Spleen (tissue), 11 donors: ENCODE measurements around the gene MDFI. TPM values are rescaled to one million over a fixed set of nuclear protein-coding genes. Genes with fewer than 3 reads are reported as not detected.
A peak's percentile ranks its signal among the peaks of the same experiment; 100 is the strongest.

Source experiments
- DNase-seq: peaks from one replicate; pipeline ENCODE4 v3.0.0-alpha.2; 2020
- H3K27ac ChIP-seq, 8 donors: fragments of 200-600 bp; sonication (generic) in 7 of 8; 1 replicate in 4 of 8; 2 replicates in 4 of 8; pipeline versions ENCODE4 v1.5.0 to v1.8.0; 2016 to 2021; ENCODE audit warnings: inconsistent platforms in 4 of 8, mild to moderate bottlenecking in 4 of 8, moderate library complexity in 1 of 8
- H3K27me3 ChIP-seq, 7 donors: fragments of 200-600 bp; sonication (generic) in 6 of 7; replicated peaks in 1 of 7; 1 replicate in 4 of 7; 2 replicates in 3 of 7; pipeline versions ENCODE4 v1.5.0 to v1.8.0; 2016 to 2021; ENCODE audit warnings: inconsistent platforms in 3 of 7, mild to moderate bottlenecking in 1 of 7
- H3K36me3 ChIP-seq, 6 donors: fragments of 200-600 bp; sonication (generic) in 5 of 6; 1 replicate in 4 of 6; 2 replicates in 2 of 6; pipeline versions ENCODE4 v1.5.0 to v1.8.0; 2016 to 2021; ENCODE audit warnings: inconsistent platforms in 2 of 6
- H3K4me1 ChIP-seq, 6 donors: fragments of 200-600 bp; sonication (generic) in 5 of 6; 1 replicate in 3 of 6; 2 replicates in 3 of 6; pipeline versions ENCODE4 v1.5.0 to v1.8.0; 2016 to 2021; ENCODE audit warnings: inconsistent platforms in 3 of 6
- H3K4me3 ChIP-seq, 8 donors: fragments of 200-600 bp; sonication (generic) in 7 of 8; 1 replicate in 4 of 8; 2 replicates in 4 of 8; pipeline versions ENCODE4 v1.5.0 to v1.8.0; 2016 to 2021; ENCODE audit warnings: inconsistent platforms in 4 of 8, mild to moderate bottlenecking in 4 of 8, moderate library complexity in 2 of 8
- H3K9me3 ChIP-seq, 8 donors: fragments of 200-600 bp; sonication (generic) in 7 of 8; 1 replicate in 4 of 8; 2 replicates in 4 of 8; pipeline versions ENCODE4 v1.5.0 to v1.8.0; 2016 to 2021; ENCODE audit warnings: inconsistent platforms in 4 of 8
- CTCF ChIP-seq, 11 experiments: fragments of 200-600 bp in 7 of 11; fragments of 450-650 bp in 4 of 11; sonication (generic) in 4 of 11; IDR thresholded peaks in 8 of 11; conservative IDR thresholded peaks in 3 of 11; 1 replicate in 7 of 11; 2 replicates in 4 of 11; pipeline versions ENCODE4 v1.4.0 to v1.8.0; 2016 to 2021; ENCODE audit warnings: antibody characterized with exemption in 11 of 11, inconsistent platforms in 4 of 11, mild to moderate bottlenecking in 1 of 11
- POLR2A ChIP-seq, 3 donors: fragments of 450-650 bp; IDR thresholded peaks; one replicate each; pipeline ENCODE4 v1.5.1; 2017; ENCODE audit warnings: antibody characterized with exemption in 3 of 3, mild to moderate bottlenecking in 1 of 3
- POLR2AphosphoS5 ChIP-seq, 3 donors: sonication (generic); formaldehyde crosslinking; IDR thresholded peaks; one replicate each; pipeline ENCODE4 v1.5.1; 2017; ENCODE audit warnings: antibody characterized with exemption in 3 of 3
- WGBS, 5 donors: extraction: QIAGEN DNeasy Blood & Tissue Kit in 3 of 5; methylation state at CpG; one replicate each; pipeline versions ENCODE4 v1.1.5 to v1.1.7; 2013 to 2018; 5-methylcytosine and 5-hydroxymethylcytosine counted together
- intact Hi-C: fragments of 100-400 bp; cut with DNase I; formaldehyde crosslinking; loops from one replicate; pipeline ENCODE4 v1.15.0; 2023; ENCODE audit warnings: low total_unique reads
- polyA plus RNA-seq, 3 donors: library from polyadenylated mRNA; stranded (reverse); fragments of 200-250 nt; gene quantifications; one replicate each; pipeline ENCODE4 v1.2.1, GENCODE V29; 2013
- total RNA-seq, 7 donors: library from RNA; depleted of rRNA in 3 of 7; stranded (reverse); fragments of >200 nt in 3 of 7; fragmentation: NEBNext Ultra II Directional in 4 of 7; extraction: Animal tissue kit (Norgen Biotek cat#: 25700) in 4 of 7; gene quantifications; one replicate each; pipeline versions ENCODE4 v1.1.0 to v1.2.1, GENCODE V29; 2016 to 2021
- donor health status: healthy with polysubstance abuse.
- donor health status: DM: no; HTN: no; CAD: no; lungs with moderate emphysema.
- donor health status: DM: no; HTN: no; CAD: no.
- donor health status: Bipolar disorder and iron deficiency.
- donor health status: healthy.
- donor health status: DM: no; HTN: no; CAD: no.
- donor health status: DM: yes; HTN: yes; CAD: no.

Gene MDFI
- total and polyA plus RNA-seq, 10 donors, result 0.28 to 0.82 (median 0.47) TPM; not detected in 5

- peak; percentile 72 for DNase-seq
- peaks cover 0 to 34% (median 12%) of the 10 kb centered on the region in 6 donors for H3K4me1 ChIP-seq
- TF ChIP-seq POLR2A (IDR thresholded peaks at IDR 0.05) (no peak), POLR2AphosphoS5 (IDR thresholded peaks at IDR 0.05) (peak; percentile 6 to 73 (median 42)), CTCF (IDR thresholded peaks at IDR 0.05 in 8 of 11, conservative IDR thresholded peaks at IDR 0.05 in 3 of 11) (no peak)
- no peak overlapping the region for H3K27ac ChIP-seq
- H3K4me3 ChIP-seq, result no peak overlapping the region
- no peaks in the 10 kb centered on the region for H3K27me3 ChIP-seq
- peaks cover 0 to 66% (median 52%) of the 10 kb centered on the region in 6 donors for H3K36me3 ChIP-seq
- intact Hi-C loops, result no loop called here
- no peaks in the 10 kb centered on the region for H3K9me3 ChIP-seq
- WGBS, 5 donors, result 96 to 98% (median 96%) methylated on average over 18 to 25 of the region's 25 CpGs
These were observed 52.5 kb downstream of the MDFI start for GRCh38 chr6:41690541-41691330.

- H3K36me3 ChIP-seq, result peaks cover 0 to 66% (median 45%) of the 10 kb centered on the region in 6 donors
- intact Hi-C loops, result no loop called here
- H3K4me3 ChIP-seq, result no peak overlapping the region
- H3K27ac ChIP-seq, result no peak overlapping the region
- H3K4me1 ChIP-seq, result peaks cover 0 to 39% (median 14%) of the 10 kb centered on the region in 6 donors
- peak; percentile 17 for DNase-seq
- TF ChIP-seq CTCF (IDR thresholded peaks at IDR 0.05 in 8 of 11, conservative IDR thresholded peaks at IDR 0.05 in 3 of 11) (no peak), POLR2A (IDR thresholded peaks at IDR 0.05) (no peak), POLR2AphosphoS5 (IDR thresholded peaks at IDR 0.05) (no peak)
- WGBS, 5 donors, result 82 to 93% (median 87%) methylated on average over 8 of the region's 8 CpGs
- H3K27me3 ChIP-seq, result no peaks in the 10 kb centered on the region
- H3K9me3 ChIP-seq, result no peaks in the 10 kb centered on the region
These were observed 53.3 kb downstream of the MDFI start for GRCh38 chr6:41691426-41692079.

- Histone ChIP-seq H3K4me3 (no peak overlapping the region), H3K9me3 (no peaks in the 10 kb centered on the region), H3K36me3 (peaks cover 0 to 63% (median 39%) of the 10 kb centered on the region in 6 donors), H3K27ac (peak overlapping the region in 1 of 8 donors; percentile 13), H3K27me3 (no peaks in the 10 kb centered on the region), H3K4me1 (peaks cover 0 to 44% (median 14%) of the 10 kb centered on the region in 6 donors)
- TF ChIP-seq POLR2AphosphoS5 (IDR thresholded peaks at IDR 0.05), result no peak
- TF ChIP-seq CTCF (IDR thresholded peaks at IDR 0.05 in 8 of 11, conservative IDR thresholded peaks at IDR 0.05 in 3 of 11), result no peak
- TF ChIP-seq POLR2A (IDR thresholded peaks at IDR 0.05), result no peak
- DNase-seq, result peak; percentile 57
- intact Hi-C loops, result no loop called here
These were observed 53.9 kb downstream of the MDFI start for GRCh38 chr6:41692080-41692675.

- DNase-seq, result no peak
- H3K9me3 ChIP-seq, result no peaks in the 10 kb centered on the region
- WGBS, 5 donors, result 86 to 95% (median 91%) methylated on average over 2 of the region's 2 CpGs
- H3K27ac ChIP-seq, result peak overlapping the region in 1 of 8 donors; percentile 13
- intact Hi-C loops, result no loop called here
- H3K4me3 ChIP-seq, result no peak overlapping the region
- TF ChIP-seq POLR2AphosphoS5 (IDR thresholded peaks at IDR 0.05) (no peak), CTCF (IDR thresholded peaks at IDR 0.05 in 8 of 11, conservative IDR thresholded peaks at IDR 0.05 in 3 of 11) (no peak), POLR2A (IDR thresholded peaks at IDR 0.05) (no peak)
- no peaks in the 10 kb centered on the region for H3K27me3 ChIP-seq
- H3K4me1 ChIP-seq, result peaks cover 2 to 48% (median 16%) of the 10 kb centered on the region in 6 donors
- peaks cover 0 to 62% (median 34%) of the 10 kb centered on the region in 6 donors for H3K36me3 ChIP-seq
These were observed 54.5 kb downstream of the MDFI start for GRCh38 chr6:41692730-41693129.
